Measurements from ENCODE around the gene KY. TPM values are rescaled to one million over a fixed set of nuclear protein-coding genes. Genes with fewer than 3 reads are reported as not detected.

The KY gene
- total and polyA plus RNA-seq, 2 of the 8 experiments (the other 6 are each of a cell fraction or from before 2014, with no cell fraction given) = not detected

DNA sequence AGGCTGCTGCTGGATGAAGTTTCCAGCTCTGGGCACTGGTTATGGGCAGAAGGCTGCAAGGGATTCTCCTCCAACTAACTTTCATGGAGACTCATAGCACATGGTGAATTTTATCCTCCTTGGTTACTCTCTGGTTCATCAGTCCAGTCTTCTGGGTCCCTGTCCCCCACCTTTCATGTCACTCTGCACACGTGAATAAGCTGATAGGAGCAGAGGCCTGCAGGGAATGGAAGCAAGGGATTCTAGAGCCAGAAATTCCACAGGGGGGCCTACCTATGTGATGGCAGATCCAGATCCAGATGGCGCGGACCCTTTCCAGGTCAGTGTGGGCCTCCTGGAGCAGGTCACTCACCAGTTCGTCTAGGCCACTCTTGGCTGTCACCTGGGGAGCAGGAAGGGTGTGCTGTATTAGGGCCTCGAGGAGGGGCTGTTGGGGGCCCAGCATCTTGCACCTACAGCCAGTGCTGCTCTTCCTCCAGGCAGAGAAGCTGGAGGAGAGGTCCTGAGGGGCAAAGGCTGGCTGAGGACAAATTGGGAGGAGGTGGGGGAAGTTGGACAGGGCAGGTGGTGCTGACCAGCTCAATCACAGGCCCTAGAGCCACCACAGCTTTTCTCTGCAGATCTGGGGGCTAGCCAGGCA is 30.2 kb downstream of the KY start (continued):
- TF ChIP-seq NANOG (IDR thresholded peaks at IDR 0.05; ENCODE audit: insufficient read depth, low read depth, low read length, poor library complexity, severe bottlenecking) (no peak), POLR2AphosphoS5 (IDR thresholded peaks at IDR 0.05; ENCODE audit: low read depth, low read length) (no peak), KDM1A (IDR thresholded peaks at IDR 0.05; ENCODE audit: borderline replicate concordance, low read length) (no peak), ASH2L (IDR thresholded peaks at IDR 0.05; ENCODE audit: low read length) (no peak), TEAD4 (IDR thresholded peaks at IDR 0.05; ENCODE audit: low read depth, low read length) (no peak)
- TF ChIP-seq, protein P1, sequence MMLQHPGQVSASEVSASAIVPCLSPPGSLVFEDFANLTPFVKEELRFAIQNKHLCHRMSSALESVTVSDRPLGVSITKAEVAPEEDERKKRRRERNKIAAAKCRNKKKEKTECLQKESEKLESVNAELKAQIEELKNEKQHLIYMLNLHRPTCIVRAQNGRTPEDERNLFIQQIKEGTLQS (IDR thresholded peaks at IDR 0.05; ENCODE audit: insufficient read depth, low read depth, low read length) = no peak
- TF ChIP-seq, protein P2, sequence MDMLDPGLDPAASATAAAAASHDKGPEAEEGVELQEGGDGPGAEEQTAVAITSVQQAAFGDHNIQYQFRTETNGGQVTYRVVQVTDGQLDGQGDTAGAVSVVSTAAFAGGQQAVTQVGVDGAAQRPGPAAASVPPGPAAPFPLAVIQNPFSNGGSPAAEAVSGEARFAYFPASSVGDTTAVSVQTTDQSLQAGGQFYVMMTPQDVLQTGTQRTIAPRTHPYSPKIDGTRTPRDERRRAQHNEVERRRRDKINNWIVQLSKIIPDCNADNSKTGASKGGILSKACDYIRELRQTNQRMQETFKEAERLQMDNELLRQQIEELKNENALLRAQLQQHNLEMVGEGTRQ (IDR thresholded peaks at IDR 0.05; ENCODE audit: low read length) = no peak

All from H1 (cell line).